Adrenal gland (tissue), 5 donors: ENCODE results near the gene STEAP1B.

Experiments
- CTCF ChIP-seq, 6 experiments: fragments of 450-650 bp in 4 of 6; fragments of 200-600 bp in 2 of 6; sonication (generic) in 1 of 6; IDR thresholded peaks; 1 replicate in 5 of 6; 2 replicates in 1 of 6; pipeline versions ENCODE4 v1.5.1 to v1.8.0; 2016 to 2021; ENCODE audit warnings: antibody characterized with exemption in 6 of 6, mild to moderate bottlenecking in 2 of 6, moderate library complexity in 1 of 6
- POLR2A ChIP-seq, 2 donors: fragments of 450-650 bp; IDR thresholded peaks; one replicate each; pipeline ENCODE4 v1.6.1; 2017; ENCODE audit warnings: antibody characterized with exemption in 2 of 2, mild to moderate bottlenecking in 2 of 2, moderate library complexity in 1 of 2
- donor health status: DM: no; HTN: no; CAD: no.

- no peak for TF ChIP-seq CTCF (IDR thresholded peaks at IDR 0.05)
- no peak for TF ChIP-seq POLR2A (IDR thresholded peaks at IDR 0.05)
These were observed 70.6 kb downstream of the STEAP1B start for GRCh38 chr7:22429386-22429785.
